GM12878 (cell line): ENCODE measurements around the gene NET1. TPM values are rescaled to one million over a fixed set of nuclear protein-coding genes. Genes with fewer than 3 reads are reported as not detected.

ENCODE experiments used
- ATAC-seq: fragments of 200-7000 bp; cut with Tn5 transposase; 3 replicates; pipeline ENCODE4 v1.9.1; 2020; ENCODE audit warnings: mild to moderate bottlenecking, moderate library complexity
- BruUV-seq: library from RNA; stranded (reverse); fragments of 400-500 nt; replicated peaks from 2 replicates; lab custom pipeline; 2021; lab: Mats Ljungman, UMichigan
- CTCF ChIA-PET: fragments of 300-600 bp; sonication (Branson Sonifier 250); formaldehyde crosslinking; extraction: SDS; loops from one replicate; lab custom pipeline; 2021; ENCODE audit warnings: inconsistent platforms; lab: Yijun Ruan, JAX
- POLR2A ChIA-PET: fragments of 350-600 bp; formaldehyde crosslinking; extraction: SDS; loops from one replicate; lab custom pipeline; 2021; ENCODE audit warnings: inconsistent platforms; lab: Charles Lee
- RAD21 ChIA-PET: fragments of 300-600 bp; sonication (Branson Sonifier 250); formaldehyde crosslinking; loops from one replicate; lab custom pipeline; 2023; ENCODE audit warnings: antibody characterized with exemption; ENCODE audit not compliant: unreplicated experiment; lab: Charles Lee
- SMC1A ChIA-PET: fragments of 300-600 bp; sonication (Branson Sonifier 250); formaldehyde crosslinking; loops from one replicate; lab custom pipeline; 2023; ENCODE audit not compliant: unreplicated experiment, uncharacterized antibody; lab: Charles Lee
- DNase-seq: peaks from one replicate; pipeline ENCODE4 v3.0.0-alpha.2; 2011; ENCODE audit warnings: low read depth, low spot score
- FAIRE-seq: peaks from 3 replicates; lab custom pipeline; 2011; peaks lifted over from hg19 to GRCh38; lab: Jason Lieb, UNC
- H2AFZ ChIP-seq: 2 replicates; pipeline ENCODE4 v1.6.0; 2011; ENCODE audit warnings: low read depth, low read length, control low read depth; ENCODE audit not compliant: control insufficient read depth
- H3K27ac ChIP-seq: 2 replicates; pipeline ENCODE4 v1.5.1; 2011; ENCODE audit warnings: control low read depth; ENCODE audit not compliant: control insufficient read depth, insufficient read depth
- H3K27me3 ChIP-seq, 2 experiments: replicated peaks in 1 of 2; 2 replicates each; pipeline versions ENCODE4 v1.6.0 to v1.6.1; 2011; ENCODE audit warnings: low read length in 1 of 2; ENCODE audit not compliant: control insufficient read depth in 2 of 2, insufficient read depth in 2 of 2
- H3K36me3 ChIP-seq, 2 experiments: 2 replicates each; pipeline ENCODE4 v1.5.1; 2011; ENCODE audit warnings: low read length in 1 of 2; ENCODE audit not compliant: control insufficient read depth in 2 of 2, insufficient read depth in 2 of 2
- H3K4me1 ChIP-seq: 2 replicates; pipeline ENCODE4 v1.6.1; 2011; ENCODE audit warnings: mild to moderate bottlenecking, low read length, moderate library complexity, mixed read lengths; ENCODE audit not compliant: control insufficient read depth, insufficient read depth
- H3K4me2 ChIP-seq: 2 replicates; pipeline ENCODE4 v1.6.0; 2011; ENCODE audit warnings: control low read depth; ENCODE audit not compliant: control insufficient read depth, insufficient read depth
- H3K4me3 ChIP-seq: fragments of 200-600 bp; sonication (generic); 2 replicates; pipeline ENCODE4 v1.5.1; 2016
- H3K79me2 ChIP-seq: 2 replicates; pipeline ENCODE4 v1.6.0; 2011; ENCODE audit warnings: low read length; ENCODE audit not compliant: control insufficient read depth, insufficient read depth
- H3K9ac ChIP-seq: 2 replicates; pipeline ENCODE4 v1.8.0; 2011; ENCODE audit warnings: low read length, control low read depth, mixed read lengths; ENCODE audit not compliant: control insufficient read depth, insufficient read depth
- H3K9me3 ChIP-seq: replicated peaks from 3 replicates; pipeline ENCODE4 v1.5.1; 2011; ENCODE audit warnings: mild to moderate bottlenecking, low read length; ENCODE audit not compliant: control insufficient read depth, insufficient read depth
- H4K20me1 ChIP-seq: 2 replicates; pipeline ENCODE4 v1.6.0; 2011; ENCODE audit not compliant: control insufficient read depth, insufficient read depth
- BMI1 ChIP-seq: fragments of 450-650 bp; IDR thresholded peaks from 2 replicates; pipeline ENCODE4 v1.6.1; 2016; ENCODE audit warnings: mild to moderate bottlenecking, moderate library complexity, borderline replicate concordance
- CTCF ChIP-seq, 3 experiments: IDR thresholded peaks in 2 of 3; conservative IDR thresholded peaks in 1 of 3; 2 replicates each; pipeline ENCODE4 v1.5.1; 2011; ENCODE audit warnings: low read depth in 3 of 3, low read length in 3 of 3, mild to moderate bottlenecking in 3 of 3, control low read depth in 2 of 3, moderate library complexity in 2 of 3, inconsistent platforms in 1 of 3, mixed read lengths in 1 of 3; ENCODE audit not compliant: control insufficient read depth in 2 of 3, insufficient read depth in 1 of 3; ENCODE audit errors: extremely low read depth in 1 of 3
- CUX1 ChIP-seq: IDR thresholded peaks from 2 replicates; pipeline ENCODE4 v1.6.1; 2012; ENCODE audit warnings: improper control_type of control experiment, low read depth, low read length; ENCODE audit not compliant: insufficient replicate concordance
- NR2C2 ChIP-seq: IDR thresholded peaks from 2 replicates; pipeline ENCODE4 v1.6.1; 2011; ENCODE audit warnings: borderline replicate concordance, low read depth; ENCODE audit not compliant: control insufficient read depth, insufficient read length
- NR2F1 ChIP-seq: fragments of 450-650 bp; conservative IDR thresholded peaks from 2 replicates; pipeline ENCODE4 v1.6.1; 2017; ENCODE audit warnings: mild to moderate bottlenecking
- ZNF274 ChIP-seq: IDR thresholded peaks from one replicate; pipeline ENCODE4 v1.8.0; 2011; ENCODE audit not compliant: insufficient read length, insufficient read depth
- WGBS: methylation state at CpG from one replicate; pipeline ENCODE4 v1.1.6; 2016; ENCODE audit warnings: low lambda C conversion rate; ENCODE audit not compliant: insufficient replicate concordance, insufficient coverage; ENCODE audit errors: missing lambda C conversion rate; 5-methylcytosine and 5-hydroxymethylcytosine counted together
- in situ Hi-C: fragments of 300-500 bp; cut with MboI; formaldehyde crosslinking; loops from 9 replicates; pipeline ENCODE4 v1.14.3; 2018; ENCODE audit warnings: mixed read lengths
- intact Hi-C: fragments of 100-400 bp; cut with micrococcal nuclease; formaldehyde crosslinking; loops from one replicate; pipeline ENCODE4 v1.14.2; 2022; ENCODE audit not compliant: unreplicated experiment
- polyA plus RNA-seq, 11 experiments: library from polyadenylated mRNA; depleted of rRNA in 4 of 11; unstranded in 6 of 11; stranded (reverse) in 5 of 11; fragments of >200 nt; fragmentation: Nextera tagmentation in 4 of 11; fragmentation: Illumina TruSeq in 1 of 11; extraction: Ambion mirVana in 4 of 11; extraction: Trizol in 1 of 11; gene quantifications; 1 replicate in 1 of 11; 2 replicates in 10 of 11; pipeline versions ENCODE4 v1.2.1 to v1.2.3, GENCODE V29; 2011 to 2016; ENCODE audit warnings: inconsistent platforms in 2 of 11, missing spikeins in 2 of 11, low read depth in 1 of 11
- total RNA-seq, 4 experiments: library from RNA; depleted of rRNA in 3 of 4; stranded (reverse); fragments of >200 nt in 3 of 4; fragmentation: Illumina TruSeq in 1 of 4; extraction: Trizol in 1 of 4; gene quantifications; 2 replicates each; pipeline versions ENCODE4 v1.2.1 to v1.2.3, GENCODE V29; 2013 to 2021

Gene NET1
- total and polyA plus RNA-seq, 10 of the 15 experiments (the other 5 are each of a cell fraction or from before 2014, with no cell fraction given), result 6.5 to 22.7 (median 18.4) TPM

- CTCF ChIA-PET, result interaction anchor here (1.1 to 1.2 kb wide), 2 partner anchors 9 to 33 kb away, joined by 3 to 4 read pairs; no protein-coding TSS in a partner anchor
- H2AFZ ChIP-seq, result no peak overlapping the region
These were observed 67.3 kb downstream of the NET1 start for GRCh38 chr10:5479481-5480161.

GRCh38 chr10:5480162-5480941, 68.0 kb downstream of the NET1 start:
- H3K4me2 ChIP-seq, result no peak overlapping the region
- ATAC-seq (no peak), FAIRE-seq (no peak), DNase-seq (no peak)
- intact Hi-C loops, result no loop called here
- 62% methylated on average over 21 of the region's 21 CpGs for WGBS
- ChIA-PET CTCF (no interaction called here), RAD21 (no interaction called here), POLR2A (no interaction called here), SMC1A (interaction anchor here (1.3 kb wide), 1 partner anchor 40 kb away, joined by 4 read pairs; no protein-coding TSS in a partner anchor)
- no TSS peak for BruUV-seq
- H3K79me2 ChIP-seq, result no peaks in the 10 kb centered on the region
- H3K27me3 ChIP-seq, result peaks cover 6 to 13% of the 10 kb centered on the region in 2 experiments; a peak in 3 of 4 replicates
- H3K36me3 ChIP-seq, result no peaks in the 10 kb centered on the region
- no peaks in the 10 kb centered on the region; the same call in 1 of the 2 replicates for H3K4me1 ChIP-seq
- no peak overlapping the region for H3K4me3 ChIP-seq
- in situ Hi-C loops, result no loop called here
- no peaks in the 10 kb centered on the region; the same call in 2 of the 3 replicates for H3K9me3 ChIP-seq
- no peak overlapping the region for H3K27ac ChIP-seq
- H3K9ac ChIP-seq, result no peak overlapping the region
- H2AFZ ChIP-seq, result no peak overlapping the region
- no peaks in the 10 kb centered on the region for H4K20me1 ChIP-seq
- TF ChIP-seq CUX1, result no peak
- TF ChIP-seq CTCF (IDR thresholded peaks at IDR 0.05 in 2 of 3, conservative IDR thresholded peaks at IDR 0.05 in 1 of 3; ENCODE audit: control insufficient read depth in 2 of 3, extremely low read depth in 1 of 3, insufficient read depth in 1 of 3, low read depth in 3 of 3, low read length in 3 of 3), result no peak
- TF ChIP-seq ZNF274, result no peak
- TF ChIP-seq NR2F1, result no peak

More at GRCh38 chr10:5479481-5480161, 67.3 kb downstream of the NET1 start:
- intact Hi-C loops (no loop called here), in situ Hi-C loops (no loop called here)
- DNase-seq, result no peak
- no peaks in the 10 kb centered on the region; the same call in 2 of the 3 replicates for H3K9me3 ChIP-seq
- H3K9ac ChIP-seq, result no peak overlapping the region
- H3K4me2 ChIP-seq, result no peak overlapping the region
- H3K27me3 ChIP-seq, result peaks cover 4 to 9% of the 10 kb centered on the region in 2 experiments; a peak in 3 of 4 replicates
- WGBS, result 13% methylated on average over 14 of the region's 14 CpGs
- SMC1A ChIA-PET, result interaction anchor here (1.3 kb wide), 1 partner anchor 40 kb away, joined by 4 read pairs; no protein-coding TSS in a partner anchor
- no peaks in the 10 kb centered on the region; the same call in 1 of the 2 replicates for H3K4me1 ChIP-seq
- H3K4me3 ChIP-seq, result no peak overlapping the region
- TF ChIP-seq BMI1 (no peak), NR2C2 (no peak)
- TF ChIP-seq, all 136 proteins: peak for 0
- no peaks in the 10 kb centered on the region for H3K36me3 ChIP-seq
- H4K20me1 ChIP-seq, result no peaks in the 10 kb centered on the region
- no peak overlapping the region for H3K27ac ChIP-seq
- no peak for FAIRE-seq
- ChIA-PET RAD21 (no interaction called here), POLR2A (no interaction called here)
- no peak; the same call in none of the 3 replicates for ATAC-seq
- BruUV-seq, result no TSS peak
- H3K79me2 ChIP-seq, result no peaks in the 10 kb centered on the region
